Hindlimb muscle (tissue), 1 donor: ENCODE data around the gene SBF2. TPM values are rescaled to one million over a fixed set of nuclear protein-coding genes. Genes with fewer than 3 reads are reported as not detected.
"Not testable (repeated sequence)": the region's sequence is repeated elsewhere in the genome, so short reads cannot be mapped to it uniquely, and the experiment has no call there.

Experiments used
- DNase-seq: peaks from one replicate; pipeline ENCODE4 v3.0.0-alpha.2; 2013
- polyA plus RNA-seq: library from polyadenylated mRNA; unstranded; fragments of 120-200 nt; gene quantifications from one replicate; pipeline ENCODE4 v1.2.1, GENCODE V29; 2013; ENCODE audit not compliant: insufficient read length

Gene SBF2
- polyA plus RNA-seq, 1 donor = 24.9 TPM

- DNase-seq = no peak
These were observed 532.5 kb downstream of the SBF2 start for GRCh38 chr11:9761441-9761945.

- DNase-seq = peak; percentile 78
These were observed 533.8 kb downstream of the SBF2 start for GRCh38 chr11:9760193-9760575.

DNA sequence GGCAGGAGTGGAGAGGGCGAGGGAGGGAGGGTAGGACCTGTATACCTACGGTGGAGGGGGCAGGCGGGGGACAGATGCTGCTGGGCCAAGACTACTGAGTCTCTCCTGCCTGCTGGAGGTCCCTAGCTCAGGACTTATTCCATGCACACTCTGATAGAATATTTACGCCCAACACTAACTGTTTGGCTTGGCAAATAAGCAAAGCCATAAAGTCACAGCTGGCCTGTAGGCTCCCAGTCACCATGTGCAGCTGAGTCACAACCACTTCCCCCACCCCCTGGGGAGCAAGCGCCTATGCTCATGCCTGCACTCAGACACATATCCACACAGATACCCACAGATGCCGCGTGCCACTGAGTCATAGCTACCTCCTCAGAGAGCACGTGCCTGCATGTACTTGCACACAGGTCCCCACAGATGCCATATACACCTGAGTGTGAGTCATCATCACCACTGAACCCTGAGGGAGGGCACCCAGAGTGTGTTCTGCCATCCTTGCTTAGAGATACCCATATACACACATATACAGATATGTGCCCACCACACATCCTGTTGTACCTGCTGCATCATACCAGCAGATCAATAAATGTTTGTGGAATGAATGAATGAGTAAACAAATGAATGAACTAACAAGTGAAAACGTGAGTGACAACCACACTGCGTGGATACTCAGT lies 534.4 kb downstream of the SBF2 start:
- DNase-seq = peak; percentile 51

DNA sequence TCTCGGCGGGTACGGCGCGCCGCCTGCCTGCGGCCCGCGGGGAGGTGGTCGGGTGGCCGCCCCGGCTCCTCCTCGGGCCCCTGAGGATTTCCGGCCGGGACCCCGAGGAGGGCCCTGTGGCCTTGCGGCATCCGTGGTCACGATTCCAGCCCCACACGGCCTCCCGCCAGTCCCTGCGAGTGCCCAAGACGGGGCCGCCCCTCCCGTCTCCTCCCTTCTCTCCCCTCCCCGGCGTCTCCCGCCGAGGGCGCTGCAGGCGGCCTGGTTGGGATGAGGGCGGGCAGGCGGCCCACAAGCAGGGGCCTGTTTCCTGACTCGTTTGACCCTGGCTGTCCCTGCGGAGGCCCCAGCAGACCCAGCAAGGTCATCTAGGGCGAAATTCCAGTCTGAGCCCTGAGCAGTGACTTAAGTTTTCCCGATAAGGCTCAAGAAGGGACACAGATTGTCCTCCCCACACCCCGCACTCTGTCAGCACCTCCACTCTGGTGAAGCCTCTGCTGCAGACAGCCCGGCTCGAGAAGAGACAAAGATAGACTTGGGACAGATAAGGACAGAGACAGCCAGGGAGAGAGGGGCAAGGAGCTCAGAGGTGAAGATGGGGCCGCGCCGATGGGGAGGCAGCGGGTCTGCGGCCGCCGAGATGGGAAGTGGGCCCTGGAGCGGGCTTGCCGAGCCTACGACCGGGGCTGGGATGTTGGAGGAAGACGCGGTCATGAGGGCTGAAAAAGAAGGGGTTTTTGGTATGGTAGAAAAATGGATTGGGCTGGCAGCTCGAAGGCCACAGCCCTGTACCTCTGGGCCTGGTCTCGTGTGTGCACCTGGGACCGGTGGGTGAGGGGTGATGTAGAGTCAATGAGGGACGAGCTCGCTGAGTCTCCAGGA lies 535.1 kb downstream of the SBF2 start:
- peak; percentile 77 for DNase-seq

DNA sequence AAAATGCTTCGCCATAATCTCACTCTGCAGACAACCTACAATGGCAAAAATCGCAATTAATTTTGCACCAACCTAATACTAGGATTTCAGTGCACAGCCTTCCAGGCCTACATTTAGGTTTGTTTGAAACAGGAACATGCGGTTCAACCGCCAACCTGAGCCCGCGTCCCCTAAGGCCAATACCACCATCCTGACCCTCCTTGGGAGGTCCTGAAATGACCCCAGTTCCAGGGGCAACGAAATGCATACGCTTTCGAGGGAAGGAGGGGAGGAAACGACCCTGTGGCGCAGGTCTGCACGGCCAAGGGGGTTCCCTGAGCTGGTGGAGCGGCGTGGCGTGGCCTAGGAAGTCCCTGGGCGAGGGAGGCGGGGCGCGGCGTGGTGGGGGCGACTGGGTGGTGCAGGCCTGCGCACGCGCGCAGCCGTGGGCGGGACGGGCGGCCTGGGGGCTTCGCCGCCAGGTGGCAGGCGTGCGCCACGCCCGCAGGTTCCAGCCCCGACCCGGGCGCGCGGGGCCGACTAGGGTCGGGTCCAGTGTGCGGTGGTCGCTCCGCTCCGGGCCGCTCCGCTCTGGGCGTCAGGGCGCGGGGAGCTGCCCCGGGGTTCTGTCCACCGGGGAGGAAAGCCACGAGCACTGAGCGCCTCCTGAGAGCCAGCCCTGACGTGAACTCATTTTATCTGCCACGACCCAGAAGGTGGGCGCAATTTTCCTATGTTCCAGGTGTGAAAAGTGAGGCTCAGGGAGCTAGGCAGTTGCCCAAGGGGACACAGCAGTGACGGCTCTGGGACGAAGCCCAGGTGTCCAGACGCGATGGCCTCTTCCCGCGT lies 536.0 kb downstream of the SBF2 start:
- DNase-seq = peak; percentile 89

- no peak for DNase-seq
These were observed 537.1 kb downstream of the SBF2 start for GRCh38 chr11:9756878-9757277.

GRCh38 chr11:9756461-9756860 lies 537.6 kb downstream of the SBF2 start:
- DNase-seq = no peak

- DNase-seq = no peak
These were observed 538.3 kb downstream of the SBF2 start for GRCh38 chr11:9755561-9756185.

DNA sequence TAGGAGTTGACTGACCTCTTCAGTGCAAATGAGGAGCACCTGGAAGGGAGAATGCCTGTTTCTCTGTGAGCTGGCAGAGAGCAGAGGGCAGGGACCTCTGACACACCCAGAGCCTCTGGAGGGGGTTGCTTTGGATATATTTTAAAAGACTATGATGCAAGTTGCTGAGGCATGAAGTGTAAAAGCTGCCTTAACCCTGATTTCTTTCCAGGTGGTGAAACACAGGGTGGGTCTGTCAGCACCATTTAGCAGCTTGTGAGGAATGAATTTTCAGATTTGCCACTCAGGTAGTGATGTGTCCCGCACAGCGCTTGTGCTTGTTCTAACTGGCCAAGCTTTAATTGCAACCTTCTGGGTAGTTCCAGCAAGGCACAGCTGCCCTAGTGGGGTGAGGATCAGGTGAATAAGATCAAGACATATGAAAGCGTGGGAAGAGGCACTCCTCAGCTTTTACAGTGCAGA lies 540.0 kb downstream of the SBF2 start:
- no peak for DNase-seq

DNA sequence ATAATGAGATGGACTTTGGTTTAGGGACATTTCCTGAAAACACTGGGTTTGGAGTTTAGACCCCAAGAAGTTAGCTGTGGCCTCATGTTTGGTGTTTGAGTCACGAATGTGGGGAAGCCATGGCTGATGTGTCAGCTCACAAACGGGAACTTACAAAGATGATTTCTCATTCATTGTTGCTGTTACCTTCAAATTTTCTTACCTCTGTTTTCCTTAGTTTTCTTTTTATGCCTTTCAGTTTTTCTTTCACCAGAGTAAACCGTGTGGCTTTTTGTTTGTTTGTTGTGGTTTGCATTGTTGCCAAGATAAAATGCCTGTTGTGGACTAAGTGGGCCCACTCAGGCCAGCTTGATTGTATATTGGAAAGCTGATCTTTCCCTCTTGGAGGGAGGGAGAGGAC lies 541.0 kb downstream of the SBF2 start:
- no peak for DNase-seq

GRCh38 chr11:9752091-9752490 lies 541.9 kb downstream of the SBF2 start:
- DNase-seq = no peak

- no peak for DNase-seq
These were observed 543.5 kb downstream of the SBF2 start for GRCh38 chr11:9750551-9750950.

GRCh38 chr11:9748361-9748970 lies 545.6 kb downstream of the SBF2 start:
- peak; percentile 53 for DNase-seq

GRCh38 chr11:9747828-9748227 lies 546.2 kb downstream of the SBF2 start:
- no peak for DNase-seq

DNA sequence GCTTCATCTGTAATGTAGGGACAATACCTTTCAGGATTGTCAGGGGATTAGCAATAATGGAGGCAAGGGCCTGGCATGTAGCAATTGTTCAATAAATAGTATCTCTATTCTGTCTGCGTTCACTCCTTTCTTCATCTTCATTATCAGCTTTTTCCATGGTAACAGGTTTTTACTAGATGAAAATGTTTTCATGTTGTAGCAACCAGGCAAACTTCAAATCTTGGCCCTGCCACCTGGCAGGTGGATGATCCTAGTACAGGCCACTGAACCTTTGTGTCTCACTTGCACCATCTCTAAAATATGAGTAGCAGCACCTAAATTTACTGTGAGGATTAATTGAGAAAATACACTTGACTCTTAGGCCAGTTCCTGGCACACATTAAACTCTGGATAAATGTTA lies 546.8 kb downstream of the SBF2 start:
- DNase-seq = no peak

- DNase-seq = no peak
These were observed 548.4 kb downstream of the SBF2 start for GRCh38 chr11:9745411-9746211.

- DNase-seq = not testable (repeated sequence)
These were observed 550.5 kb downstream of the SBF2 start for GRCh38 chr11:9743512-9743911.

- no peak for DNase-seq
These were observed 552.8 kb downstream of the SBF2 start for GRCh38 chr11:9741260-9741659.

DNA sequence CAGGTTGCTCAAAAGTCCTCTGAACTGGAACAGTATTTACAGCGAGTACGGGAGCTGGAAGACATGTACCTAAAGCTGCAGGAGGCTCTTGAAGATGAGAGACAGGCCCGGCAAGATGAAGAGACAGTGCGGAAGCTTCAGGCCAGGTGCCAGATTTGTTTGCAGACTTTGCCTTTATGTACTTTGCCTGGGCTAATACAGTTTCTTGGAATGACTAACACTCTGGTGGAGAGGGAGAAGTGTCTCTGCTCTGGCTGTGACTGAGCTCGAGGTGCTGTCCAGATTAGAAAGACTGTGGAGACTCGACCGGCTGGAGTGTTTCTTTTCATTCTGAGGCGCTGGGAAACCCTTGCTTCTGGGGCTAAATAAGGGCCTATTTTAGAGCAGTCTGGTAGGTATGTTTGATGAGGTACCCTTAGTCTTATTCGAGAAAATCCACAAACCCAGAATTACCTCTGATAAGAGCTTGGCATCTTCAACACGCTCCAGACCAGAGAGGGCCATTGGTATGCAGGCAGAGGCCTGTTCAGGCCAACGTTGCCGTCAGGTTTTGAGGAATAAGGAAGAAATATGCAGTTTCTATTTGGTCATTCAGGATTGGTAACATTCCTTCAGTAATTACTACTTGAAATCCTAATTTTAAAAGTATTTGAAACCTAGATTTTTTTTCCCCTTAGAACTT lies 553.7 kb downstream of the SBF2 start:
- DNase-seq = no peak
